ENCODE data around the gene ZFP36L1.

Gene ZFP36L1

DNA sequence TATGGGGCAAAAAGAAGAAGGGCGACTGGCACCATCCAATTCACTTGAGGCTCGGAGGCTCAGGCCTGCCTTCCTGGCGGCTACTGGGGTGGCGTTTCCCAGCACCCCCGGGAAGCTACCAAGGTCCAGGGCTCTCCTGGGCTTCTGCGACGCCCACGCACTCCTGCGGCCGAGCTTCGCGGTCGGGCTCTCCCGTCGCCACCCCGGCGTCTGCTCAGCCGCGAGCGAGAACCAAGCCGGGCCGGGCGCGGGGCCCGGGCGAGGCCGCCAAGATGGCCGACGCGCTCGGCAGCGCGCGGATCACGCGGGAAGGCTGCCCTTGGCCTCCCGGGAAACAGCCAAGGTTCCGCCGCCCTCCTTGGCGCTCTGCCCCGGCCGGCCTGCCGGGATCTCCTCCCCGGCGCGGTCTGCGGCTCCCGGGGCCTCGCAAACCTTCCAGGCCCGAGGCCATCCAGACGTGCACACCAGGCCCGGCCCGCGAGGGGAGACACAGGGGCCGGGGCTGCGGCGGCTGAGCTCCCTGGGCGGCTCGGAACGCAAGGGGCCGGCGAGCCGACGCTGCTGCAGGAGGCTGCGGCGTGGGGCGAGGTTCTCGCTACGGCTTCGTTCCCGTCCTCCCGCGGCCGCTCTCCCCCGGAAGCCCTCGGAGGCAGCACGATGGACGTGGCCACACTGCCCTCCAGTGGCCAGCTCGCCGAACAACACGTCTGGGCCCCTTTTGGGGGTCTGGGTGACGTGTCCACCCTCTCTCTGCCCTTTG, 23.5 kb upstream of the ZFP36L1 start:
- DNase-seq (ENCODE audit: low read depth in 2 of 2) = peak; percentile 84 to 87

DNA sequence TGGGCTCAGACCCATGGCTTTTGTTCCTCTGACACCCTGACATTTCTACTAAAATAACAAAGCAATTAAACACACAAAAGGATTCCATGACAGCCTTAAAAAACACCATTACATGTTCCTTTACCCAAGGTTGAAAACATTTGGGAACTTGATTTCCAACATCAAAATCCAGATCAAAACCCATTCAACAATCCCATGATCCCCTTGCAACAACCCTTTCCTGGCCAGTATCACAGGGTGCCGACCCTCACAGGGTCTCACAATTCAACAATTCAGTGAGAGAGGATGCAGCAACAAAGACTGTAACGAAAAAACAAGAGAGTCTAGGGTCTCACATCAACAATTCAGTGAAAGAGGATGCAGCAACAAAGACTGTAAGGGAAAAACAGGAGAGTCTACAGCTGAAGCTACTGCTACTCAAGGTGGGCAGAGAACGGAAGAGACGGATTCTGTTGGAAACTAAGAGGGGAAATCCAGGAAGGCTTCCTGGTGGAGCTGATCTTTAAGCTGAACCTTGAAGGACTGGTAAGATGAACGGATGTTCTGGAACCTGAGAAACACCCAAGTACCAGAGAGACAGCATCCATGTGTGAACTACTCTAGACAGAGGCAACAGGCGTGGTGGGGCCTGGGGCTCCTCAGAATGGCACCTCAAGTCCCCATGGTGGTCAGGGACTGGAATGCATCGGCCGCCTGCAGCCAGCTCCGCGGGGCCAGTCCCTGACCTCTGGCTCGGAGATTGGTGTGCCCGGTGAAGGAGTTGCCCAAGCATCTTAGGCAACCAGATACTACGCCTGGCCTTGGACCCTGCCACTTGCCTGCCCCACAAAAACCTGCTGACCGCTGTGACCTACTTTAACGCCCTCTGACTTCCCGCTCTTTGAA, 22.7 kb upstream of the ZFP36L1 start:
- DNase-seq (ENCODE audit: low read depth in 2 of 2) = no peak

GRCh38 chr14:68814539-68815297, 21.9 kb upstream of the ZFP36L1 start:
- no peak for DNase-seq (ENCODE audit: low read depth in 2 of 2)

- DNase-seq (ENCODE audit: low read depth in 2 of 2) = no peak
Observed at GRCh38 chr14:68814238-68814538, 21.3 kb upstream of the ZFP36L1 start.

GRCh38 chr14:68813318-68813838, 20.5 kb upstream of the ZFP36L1 start:
- DNase-seq (ENCODE audit: low read depth in 2 of 2) = no peak

GRCh38 chr14:68811171-68811570, 18.3 kb upstream of the ZFP36L1 start:
- no peak for DNase-seq (ENCODE audit: low read depth in 2 of 2)

GRCh38 chr14:68810173-68811153, 17.6 kb upstream of the ZFP36L1 start:
- no peak for DNase-seq (ENCODE audit: low read depth in 2 of 2)

DNA sequence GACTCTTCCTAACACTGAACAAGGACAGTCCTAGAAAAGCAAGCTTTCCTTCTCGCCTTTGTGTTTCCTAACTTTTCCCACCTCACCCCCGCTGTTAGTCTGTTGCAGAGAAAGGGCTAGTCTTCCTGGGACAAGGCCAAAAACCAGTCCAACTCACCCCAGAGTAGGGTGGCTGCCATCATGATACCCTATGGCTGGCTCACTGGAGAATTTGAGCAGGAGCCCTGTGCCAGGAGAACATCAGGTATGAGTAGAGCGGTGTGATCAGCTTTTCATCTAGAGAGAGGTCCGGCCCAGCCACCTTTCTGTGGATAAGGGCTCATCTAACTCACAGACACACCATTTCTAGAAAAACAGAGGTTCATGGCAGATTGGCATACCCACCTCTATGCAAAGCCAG, 16.7 kb upstream of the ZFP36L1 start:
- DNase-seq (ENCODE audit: low read depth in 2 of 2) = no peak

GRCh38 chr14:68808696-68809480, 16.0 kb upstream of the ZFP36L1 start:
- no peak for DNase-seq (ENCODE audit: low read depth in 2 of 2)

DNA sequence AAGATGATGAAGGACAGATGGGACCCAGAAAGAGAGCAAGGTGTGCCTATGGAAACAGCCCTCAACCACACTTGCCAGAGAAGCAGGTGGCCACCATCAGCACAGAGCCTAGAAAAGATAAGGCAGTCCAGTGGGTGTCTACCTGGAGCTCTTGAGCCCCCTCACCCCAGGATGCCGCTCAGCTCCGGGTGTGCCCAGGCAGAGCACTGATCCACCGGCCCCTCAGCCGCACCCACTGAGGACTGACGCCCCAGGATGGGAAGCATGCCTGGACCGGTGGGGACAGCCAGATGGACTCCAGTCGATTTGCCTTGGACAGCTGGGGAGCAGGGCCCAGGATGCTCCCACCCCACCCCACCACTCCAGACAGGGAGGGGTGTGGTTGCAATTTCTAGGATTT, 15.1 kb upstream of the ZFP36L1 start:
- DNase-seq (ENCODE audit: low read depth in 2 of 2) = no peak

- DNase-seq (ENCODE audit: low read depth in 2 of 2) = no peak
Observed at GRCh38 chr14:68807148-68807600, 14.3 kb upstream of the ZFP36L1 start.

GRCh38 chr14:68806526-68807147, 13.8 kb upstream of the ZFP36L1 start:
- no peak for DNase-seq (ENCODE audit: low read depth in 2 of 2)

GRCh38 chr14:68805414-68805813, 12.5 kb upstream of the ZFP36L1 start:
- no peak for DNase-seq (ENCODE audit: low read depth in 2 of 2)

- DNase-seq (ENCODE audit: low read depth in 2 of 2) = no peak
Observed at GRCh38 chr14:68801631-68802030, 8.8 kb upstream of the ZFP36L1 start.

- no peak for DNase-seq (ENCODE audit: low read depth in 2 of 2)
Observed at GRCh38 chr14:68800953-68801352, 8.1 kb upstream of the ZFP36L1 start.

DNA sequence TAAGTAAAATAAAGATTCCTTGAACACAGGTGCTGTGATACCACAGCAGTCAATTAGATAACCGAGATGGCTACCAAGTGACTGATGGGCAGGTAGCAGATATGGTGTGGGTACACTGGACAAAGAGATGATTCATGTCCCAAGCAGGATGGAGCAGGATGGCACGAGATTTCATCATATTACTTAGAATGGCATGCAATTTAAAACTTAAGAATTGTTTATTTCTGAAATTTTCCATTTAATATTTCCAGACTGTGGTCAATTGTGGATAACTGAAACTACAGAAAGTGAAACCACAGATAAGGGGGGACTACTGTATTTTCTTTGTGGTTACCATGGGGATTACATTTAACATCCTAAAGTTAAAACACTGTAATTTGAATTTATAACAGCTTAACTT, 7.5 kb upstream of the ZFP36L1 start:
- no peak for DNase-seq (ENCODE audit: low read depth in 2 of 2)

- no peak for DNase-seq (ENCODE audit: low read depth in 2 of 2)
Observed at GRCh38 chr14:68798621-68799020, 5.8 kb upstream of the ZFP36L1 start.

DNA sequence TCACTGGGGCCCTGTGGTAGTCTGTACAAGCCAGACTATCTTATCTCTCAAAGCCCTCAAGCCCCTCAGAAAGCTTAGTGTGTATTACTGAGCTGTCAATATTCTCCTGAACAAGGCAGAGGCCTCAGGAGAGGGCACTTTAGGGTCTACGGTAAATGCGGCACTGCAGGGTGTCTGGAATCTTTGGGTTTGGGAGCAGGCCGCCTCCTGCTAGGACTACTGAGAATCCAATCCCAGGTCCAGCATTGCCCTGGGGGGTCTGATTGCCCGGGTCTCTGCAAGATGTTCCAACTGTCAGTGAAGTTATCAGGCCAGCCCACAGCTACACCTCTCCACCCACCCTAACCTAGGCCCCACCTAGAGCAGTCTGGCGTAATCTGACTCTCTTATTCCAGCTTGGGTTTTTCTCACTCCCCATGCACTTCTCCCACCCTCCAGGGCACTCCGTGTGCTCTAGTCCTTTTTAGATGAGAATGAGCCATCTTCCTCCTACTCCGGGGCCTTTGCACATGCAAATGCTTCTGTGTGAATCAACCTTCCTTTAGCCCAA, 4.3 kb upstream of the ZFP36L1 start:
- no peak for DNase-seq (ENCODE audit: low read depth in 2 of 2)

DNA sequence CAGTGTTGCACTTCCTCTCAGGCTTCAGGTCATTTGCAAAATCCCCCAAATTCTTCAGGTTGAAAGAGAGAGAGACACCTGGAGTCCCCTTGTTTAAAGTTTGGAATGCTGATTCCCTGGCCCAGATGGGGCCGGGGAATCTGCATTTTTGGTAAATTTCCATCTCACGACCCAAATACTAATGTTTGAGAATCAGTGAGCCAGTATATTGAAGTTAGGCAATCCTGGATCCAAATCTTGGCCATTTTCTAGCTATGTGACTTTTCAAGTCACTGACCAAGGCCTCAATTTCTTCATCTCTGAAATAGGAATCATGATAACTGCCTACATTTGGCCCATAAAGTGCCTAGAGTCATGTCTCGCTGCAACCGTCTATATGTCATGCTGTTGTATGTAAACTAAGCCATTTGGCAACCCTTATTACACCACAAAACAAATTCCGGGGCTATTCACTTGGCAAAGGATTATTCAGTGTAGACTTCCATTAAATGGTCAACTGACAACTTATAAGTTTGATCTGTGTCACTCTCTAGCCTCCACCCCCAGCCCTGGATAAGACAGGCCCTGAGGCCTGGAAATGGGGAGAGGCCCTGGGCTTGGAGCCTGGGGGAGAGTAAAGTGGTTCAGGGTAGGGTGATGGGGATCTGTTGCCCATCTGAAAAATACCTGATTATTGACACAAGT, 3.7 kb upstream of the ZFP36L1 start:
- no peak for DNase-seq (ENCODE audit: low read depth in 2 of 2)
